Body of pancreas (tissue), 4 donors: Measurements from ENCODE around the gene MYH11. TPM values are rescaled to one million over a fixed set of nuclear protein-coding genes. Genes with fewer than 3 reads are reported as not detected.

Experiments
- ATAC-seq: fragments of 150-250 bp; one replicate; pipeline ENCODE4 v1.9.1; 2016
- DNase-seq, 4 donors: peaks; one replicate each; pipeline ENCODE4 v3.0.0-alpha.2; 2019
- H3K27ac ChIP-seq, 4 donors: fragments of 200-600 bp; sonication (generic); 1 replicate in 3 of 4; 2 replicates in 1 of 4; pipeline versions ENCODE4 v1.5.1 to v1.6.1; 2016 to 2019; ENCODE audit warnings: mild to moderate bottlenecking in 1 of 4, mixed read lengths in 1 of 4, moderate library complexity in 1 of 4
- H3K27me3 ChIP-seq, 2 donors: fragments of 200-600 bp; sonication (generic); one replicate each; pipeline ENCODE4 v1.6.0; 2016; ENCODE audit warnings: mild to moderate bottlenecking in 1 of 2
- H3K36me3 ChIP-seq, 2 donors: fragments of 200-600 bp; sonication (generic); replicated peaks in 1 of 2; 2 replicates each; pipeline ENCODE4 v1.5.1; 2016; ENCODE audit warnings: low read depth in 2 of 2; ENCODE audit not compliant: insufficient read depth in 1 of 2
- H3K4me1 ChIP-seq: fragments of 200-600 bp; sonication (generic); one replicate; pipeline ENCODE4 v1.6.0; 2016
- H3K4me3 ChIP-seq, 2 donors: fragments of 200-600 bp; sonication (generic); 1 replicate in 1 of 2; 2 replicates in 1 of 2; pipeline ENCODE4 v1.5.1; 2016 to 2019
- H3K9me3 ChIP-seq, 3 donors: fragments of 200-600 bp; sonication (generic); 1 replicate in 2 of 3; 2 replicates in 1 of 3; pipeline ENCODE4 v1.5.1; 2016
- CTCF ChIP-seq, 7 experiments: fragments of 450-650 bp in 4 of 7; fragments of 200-600 bp in 3 of 7; sonication (generic) in 3 of 7; IDR thresholded peaks; one replicate each; pipeline ENCODE4 v1.5.1; 2016 to 2019; ENCODE audit warnings: antibody characterized with exemption in 7 of 7
- POLR2A ChIP-seq, 3 donors: fragments of 450-650 bp; IDR thresholded peaks; one replicate each; pipeline ENCODE4 v1.6.1; 2016; ENCODE audit warnings: antibody characterized with exemption in 3 of 3, mild to moderate bottlenecking in 2 of 3
- WGBS, 2 donors: methylation state at CpG; one replicate each; pipeline ENCODE4 v1.1.5; 2017; 5-methylcytosine and 5-hydroxymethylcytosine counted together
- intact Hi-C: fragments of 100-400 bp; cut with DNase I; formaldehyde crosslinking; loops from one replicate; pipeline ENCODE4 v1.15.1; 2023
- total RNA-seq, 2 donors: library from RNA; depleted of rRNA; stranded (reverse); fragments of >200 nt; gene quantifications; one replicate each; pipeline ENCODE4 v1.1.0, GENCODE V29; 2016

MYH11 gene
- total RNA-seq, 2 donors from 2014 or later, result 14.2 to 19.7 TPM

- no peaks in the 10 kb centered on the region for H3K4me1 ChIP-seq
- H3K36me3 ChIP-seq, result no peaks in the 10 kb centered on the region
- no peaks in the 10 kb centered on the region for H3K9me3 ChIP-seq
- intact Hi-C loops, result no loop called here
- H3K27me3 ChIP-seq, result no peaks in the 10 kb centered on the region
- WGBS, 2 donors, result 91 to 100% methylated on average over 2 of the region's 2 CpGs
- ATAC-seq, result no peak
- no peak overlapping the region for H3K27ac ChIP-seq
- DNase-seq, result no peak
- H3K4me3 ChIP-seq, result no peak overlapping the region
- no peak for TF ChIP-seq POLR2A (IDR thresholded peaks at IDR 0.05)
- TF ChIP-seq CTCF (IDR thresholded peaks at IDR 0.05), result no peak
Measured at GRCh38 chr16:15739464-15739863, 117.4 kb downstream of the MYH11 start.

- WGBS, 2 donors, result 84 to 87% methylated on average over 18 of the region's 18 CpGs
- intact Hi-C loops, result no loop called here
- no peak for DNase-seq
Measured at GRCh38 chr16:15737140-15737644, 119.6 kb downstream of the MYH11 start.

GRCh38 chr16:15736529-15736928 lies 120.3 kb downstream of the MYH11 start:
- Histone ChIP-seq H3K36me3 (no peaks in the 10 kb centered on the region), H3K27ac (no peak overlapping the region), H3K4me1 (no peaks in the 10 kb centered on the region), H3K27me3 (no peaks in the 10 kb centered on the region), H3K4me3 (no peak overlapping the region), H3K9me3 (no peaks in the 10 kb centered on the region)
- no peak for TF ChIP-seq CTCF (IDR thresholded peaks at IDR 0.05)
- TF ChIP-seq POLR2A (IDR thresholded peaks at IDR 0.05), result no peak
- intact Hi-C loops, result no loop called here
- no peak for DNase-seq
- 68 to 70% methylated on average over 5 to 7 of the region's 7 CpGs for whole genome bisulfite sequencing, 2 donors
- ATAC-seq, result no peak

More at GRCh38 chr16:15737140-15737644, 119.6 kb downstream of the MYH11 start:
- Histone ChIP-seq H3K27me3 (no peaks in the 10 kb centered on the region), H3K4me3 (no peak overlapping the region), H3K4me1 (no peaks in the 10 kb centered on the region), H3K36me3 (no peaks in the 10 kb centered on the region), H3K27ac (no peak overlapping the region), H3K9me3 (no peaks in the 10 kb centered on the region)
- ATAC-seq, result no peak
- TF ChIP-seq POLR2A (IDR thresholded peaks at IDR 0.05) (no peak), CTCF (IDR thresholded peaks at IDR 0.05) (no peak)

- Histone ChIP-seq H3K27ac (no peak overlapping the region), H3K4me3 (no peak overlapping the region), H3K4me1 (no peaks in the 10 kb centered on the region), H3K36me3 (no peaks in the 10 kb centered on the region), H3K9me3 (no peaks in the 10 kb centered on the region), H3K27me3 (no peaks in the 10 kb centered on the region)
- ATAC-seq (no peak), DNase-seq (no peak)
- TF ChIP-seq POLR2A (IDR thresholded peaks at IDR 0.05), result no peak
- no peak for TF ChIP-seq CTCF (IDR thresholded peaks at IDR 0.05)
- intact Hi-C loops, result no loop called here
- WGBS, 2 donors, result 79 to 82% methylated on average over 3 of the region's 3 CpGs
Measured at GRCh38 chr16:15735610-15736009, 121.2 kb downstream of the MYH11 start.

GRCh38 chr16:15732416-15732815 lies 124.4 kb downstream of the MYH11 start:
- H3K27me3 ChIP-seq, result no peaks in the 10 kb centered on the region
- no peaks in the 10 kb centered on the region for H3K9me3 ChIP-seq
- no peaks in the 10 kb centered on the region for H3K36me3 ChIP-seq
- DNase-seq (no peak), ATAC-seq (no peak)
- 86 to 95% methylated on average over 5 to 6 of the region's 6 CpGs for WGBS, 2 donors
- H3K4me3 ChIP-seq, result no peak overlapping the region
- H3K27ac ChIP-seq, result no peak overlapping the region
- H3K4me1 ChIP-seq, result no peaks in the 10 kb centered on the region
- intact Hi-C loops, result no loop called here
- TF ChIP-seq CTCF (IDR thresholded peaks at IDR 0.05) (no peak), POLR2A (IDR thresholded peaks at IDR 0.05) (no peak)
